HG03460 (cell line): ENCODE results near the gene SRGAP2C.
"Not testable (repeated sequence)": the region's sequence is repeated elsewhere in the genome, so short reads cannot be mapped to it uniquely, and the experiment has no call there.

Source experiments
- ATAC-seq: cut with Tn5 transposase; IDR thresholded peaks from one replicate; pipeline ENCODE4 v1.9.1; 2021; ENCODE audit not compliant: unreplicated experiment

Gene SRGAP2C

DNA sequence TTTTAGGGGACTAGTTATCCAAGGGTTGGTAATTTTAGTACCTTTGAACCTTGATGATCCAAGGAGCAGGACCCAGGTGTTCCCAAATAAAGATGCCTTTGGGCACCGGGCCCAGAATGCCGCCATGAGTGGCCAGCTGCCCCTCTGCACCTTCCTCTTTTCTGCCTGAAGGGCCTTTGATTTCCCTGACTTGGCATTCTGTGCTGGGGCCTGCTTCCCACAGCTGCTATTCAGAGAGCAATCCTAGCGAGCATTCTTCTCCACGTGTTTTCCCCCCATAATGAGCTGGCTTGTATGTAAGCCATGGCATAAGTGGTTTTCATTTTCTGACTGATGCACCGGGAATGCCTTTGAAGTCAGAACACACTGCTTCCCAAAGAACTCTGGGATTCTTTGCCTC is 184.1 kb downstream of the SRGAP2C start:
- not testable (repeated sequence) for ATAC-seq

DNA sequence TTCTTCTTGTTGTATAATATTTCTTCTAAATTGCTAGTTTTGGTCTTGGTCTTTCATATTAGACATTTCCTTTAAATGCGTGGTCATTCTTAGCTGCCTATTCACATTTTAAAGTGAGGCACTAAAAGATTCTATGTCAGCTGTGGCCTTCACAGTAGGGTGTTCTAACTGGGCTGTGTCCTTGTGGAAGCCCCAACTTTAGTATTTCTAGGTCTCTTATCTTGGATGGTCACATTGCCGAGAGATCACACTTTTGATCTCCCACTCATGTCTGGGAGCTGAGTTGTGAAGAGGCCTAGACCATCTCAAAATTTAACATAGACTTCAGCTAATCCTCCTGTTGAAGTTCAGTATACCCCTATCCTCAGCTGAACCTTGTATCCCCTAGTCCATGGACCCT is 185.2 kb downstream of the SRGAP2C start:
- not testable (repeated sequence) for ATAC-seq

DNA sequence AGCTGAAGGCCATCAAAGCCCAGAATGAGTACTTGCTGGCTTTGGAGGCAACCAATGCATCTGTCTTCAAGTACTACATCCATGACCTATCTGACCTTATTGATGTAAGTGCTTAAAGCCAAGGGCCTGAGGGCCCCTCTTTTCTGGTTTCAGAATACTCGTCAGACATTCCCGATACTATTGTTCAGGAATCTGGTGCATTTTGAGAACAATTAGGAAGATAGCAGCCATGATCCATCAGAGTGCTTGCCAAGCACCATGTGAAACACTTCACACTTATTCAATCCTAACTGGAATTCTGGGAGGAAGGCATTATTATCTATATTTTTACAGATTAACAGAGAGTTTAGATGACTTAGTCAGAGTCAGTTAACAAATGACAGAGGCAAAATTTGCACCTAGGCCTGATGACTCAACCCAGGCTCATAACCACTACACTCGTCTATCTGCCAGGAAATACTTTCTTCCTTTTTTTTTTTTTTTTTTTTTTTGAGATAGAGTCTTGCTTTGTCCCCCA is 190.1 kb downstream of the SRGAP2C start:
- ATAC-seq = not testable (repeated sequence)

DNA sequence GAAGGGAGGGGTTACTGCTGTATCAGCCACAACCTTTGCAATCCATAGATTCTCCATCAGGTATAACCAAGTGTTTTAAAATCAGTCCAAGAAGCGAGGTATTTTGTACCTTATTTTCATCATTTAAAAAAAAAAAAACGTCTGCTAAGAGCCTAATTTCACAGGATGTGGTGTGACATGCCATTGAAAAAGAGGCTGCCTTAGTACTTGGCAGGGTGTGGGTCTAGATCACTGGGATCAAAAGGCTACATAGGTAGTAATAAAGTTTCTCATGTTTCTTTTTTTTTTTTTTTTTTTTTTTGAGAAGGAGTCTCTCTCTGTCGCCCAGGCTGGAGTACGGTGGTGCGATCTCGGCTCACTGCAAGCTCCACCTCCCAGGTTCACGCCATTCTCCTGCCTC is 192.2 kb downstream of the SRGAP2C start:
- not testable (repeated sequence) for ATAC-seq

DNA sequence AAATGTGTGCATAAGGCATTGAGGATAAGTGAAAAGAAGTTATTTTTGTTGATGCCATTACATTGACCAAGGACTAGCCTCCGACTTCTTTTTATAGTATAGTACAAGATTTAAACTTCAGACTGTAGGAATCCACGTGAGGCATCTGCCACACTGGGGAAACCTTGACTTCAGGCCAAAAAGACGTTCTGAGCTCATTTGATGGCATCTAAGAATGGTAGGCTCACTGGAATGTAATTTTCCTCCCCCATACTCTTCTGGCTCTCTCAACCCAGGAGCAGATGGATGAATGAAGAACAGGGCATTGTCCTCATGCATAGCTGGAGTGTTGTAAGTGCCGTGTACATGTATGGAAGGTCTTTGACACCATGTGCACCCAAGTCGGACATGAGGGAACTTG is 194.0 kb downstream of the SRGAP2C start:
- ATAC-seq = not testable (repeated sequence)

DNA sequence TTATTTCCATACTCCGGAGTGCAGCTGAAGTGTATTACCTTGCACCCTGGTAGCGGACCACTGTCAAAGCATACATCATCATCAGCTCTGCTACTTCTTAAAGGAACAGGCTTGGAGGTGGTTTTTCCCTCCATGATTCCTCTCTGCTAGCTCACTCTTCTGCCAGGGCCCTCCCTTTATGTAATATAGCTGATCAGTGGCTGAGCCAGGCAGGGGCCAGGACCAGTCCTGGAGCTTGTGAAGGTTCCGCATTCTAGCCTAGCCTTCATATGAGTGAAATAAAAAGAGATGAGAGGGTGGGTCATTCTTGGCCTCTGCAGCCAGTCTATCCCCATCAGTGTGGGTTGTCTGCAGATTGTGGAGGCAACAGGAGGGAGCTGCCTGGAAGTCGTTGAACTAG is 200.0 kb downstream of the SRGAP2C start:
- not testable (repeated sequence) for ATAC-seq

DNA sequence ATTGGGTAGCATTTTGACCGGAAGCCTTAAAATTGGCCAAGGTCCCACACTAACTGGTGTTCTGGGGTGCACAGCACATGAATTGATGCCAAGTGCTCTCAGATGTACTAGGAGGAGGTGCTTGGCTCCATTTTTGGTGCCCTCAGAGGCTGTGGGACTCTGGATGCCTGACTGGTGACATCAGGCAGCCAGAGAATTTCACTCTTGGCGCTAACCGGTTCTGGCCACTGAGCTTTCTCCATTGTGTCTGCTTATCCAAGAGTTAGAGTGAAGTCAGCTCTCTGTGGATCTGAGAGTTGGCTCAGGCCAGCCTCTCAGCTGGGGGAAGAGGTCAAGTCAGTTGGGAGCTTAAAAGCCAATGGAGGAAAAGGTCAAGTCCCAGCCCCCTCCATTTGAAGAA is 200.4 kb downstream of the SRGAP2C start:
- ATAC-seq = not testable (repeated sequence)

DNA sequence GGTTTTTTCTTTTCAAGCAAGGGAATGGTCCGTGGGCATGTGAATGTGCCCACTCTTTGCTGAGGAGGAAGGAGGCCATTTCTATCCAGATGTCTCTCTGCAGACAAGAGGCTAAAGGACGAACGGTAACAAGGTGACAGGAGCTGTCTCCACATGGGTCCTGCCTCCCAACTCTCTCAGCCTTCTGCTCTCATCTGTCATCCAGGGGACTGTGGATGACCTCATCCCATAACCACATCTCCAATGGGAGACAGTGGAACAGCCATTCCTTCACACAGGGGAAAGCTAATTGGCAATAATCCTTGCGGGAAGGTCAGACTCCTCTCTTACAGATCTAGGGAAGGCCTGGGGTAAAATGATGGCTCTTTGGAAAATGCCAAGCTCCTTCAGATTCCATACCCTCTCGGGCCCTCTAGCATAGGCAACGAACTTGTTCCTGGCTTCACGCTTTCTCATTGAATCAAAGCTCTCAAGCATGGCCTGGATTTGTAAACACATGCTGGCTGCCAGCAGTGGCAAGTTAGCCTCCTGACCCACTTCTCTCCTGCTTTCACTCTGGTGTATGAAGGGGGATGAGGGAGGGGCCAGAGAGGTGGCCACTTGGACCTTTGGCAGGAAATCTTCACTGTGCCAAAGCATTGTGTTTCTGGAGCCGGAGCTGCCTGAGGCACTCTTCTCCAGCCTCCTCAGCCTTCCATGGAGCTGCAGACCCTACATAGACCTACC is 201.0 kb downstream of the SRGAP2C start:
- not testable (repeated sequence) for ATAC-seq

DNA sequence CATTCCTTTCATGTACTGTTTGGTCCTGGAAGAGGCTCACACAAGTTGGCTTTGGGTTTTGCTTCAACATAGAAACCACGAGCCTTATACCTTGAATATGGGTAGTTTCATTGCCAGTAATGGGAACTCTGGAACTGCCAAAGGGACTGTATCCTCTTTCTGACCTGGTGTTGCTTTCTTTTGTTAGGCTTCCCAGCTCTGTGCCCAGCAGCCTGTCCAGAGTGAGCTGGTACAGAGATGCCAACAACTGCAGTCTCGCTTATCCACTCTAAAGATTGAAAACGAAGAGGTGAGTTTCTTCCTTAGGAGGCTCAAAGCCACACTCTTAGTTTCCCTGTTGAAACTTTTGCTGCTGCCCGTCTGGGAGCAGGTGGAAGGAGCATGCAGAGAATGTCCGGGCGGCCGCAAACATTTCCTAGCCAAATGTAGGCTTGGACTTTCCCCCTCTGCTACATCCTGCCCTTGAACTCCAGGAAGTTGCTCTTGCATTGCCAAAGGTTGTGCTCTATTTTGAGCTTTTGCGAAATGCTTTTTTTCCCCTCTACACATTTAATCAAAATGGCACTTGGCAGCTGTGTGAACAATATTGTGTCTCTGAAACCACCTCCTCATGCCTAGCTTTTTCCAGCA is 201.7 kb downstream of the SRGAP2C start:
- ATAC-seq = not testable (repeated sequence)

DNA sequence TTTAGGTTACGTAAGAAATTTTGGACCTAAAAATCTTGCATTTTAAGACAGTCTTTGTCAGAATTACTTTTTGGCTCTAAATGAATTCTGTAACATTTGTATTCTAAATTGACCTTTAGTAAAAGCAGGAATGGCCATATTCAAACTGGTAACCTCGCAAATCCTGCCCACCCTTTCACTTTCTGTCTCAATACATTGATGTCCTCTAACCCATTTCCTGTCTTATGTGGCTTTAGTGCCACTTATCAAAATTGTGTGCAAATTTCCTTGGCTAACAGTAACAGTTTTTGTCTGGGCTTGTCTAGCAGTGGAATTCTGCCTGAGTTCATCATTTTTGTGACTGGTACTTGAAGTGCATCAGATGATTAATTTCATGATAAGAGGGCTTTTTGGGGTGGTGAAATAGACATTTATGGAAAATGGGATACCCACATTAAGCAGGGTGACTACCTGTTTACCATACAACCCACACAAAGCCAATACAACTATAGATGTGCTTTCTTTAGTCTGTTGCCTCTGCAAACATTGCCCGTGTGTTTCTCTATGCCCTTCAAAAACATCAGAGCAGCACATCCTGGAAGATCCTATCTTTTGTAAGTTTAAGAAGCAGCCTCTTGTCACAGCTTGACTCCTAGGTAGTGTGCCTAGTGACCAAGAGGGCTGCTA is 205.3 kb downstream of the SRGAP2C start:
- not testable (repeated sequence) for ATAC-seq

DNA sequence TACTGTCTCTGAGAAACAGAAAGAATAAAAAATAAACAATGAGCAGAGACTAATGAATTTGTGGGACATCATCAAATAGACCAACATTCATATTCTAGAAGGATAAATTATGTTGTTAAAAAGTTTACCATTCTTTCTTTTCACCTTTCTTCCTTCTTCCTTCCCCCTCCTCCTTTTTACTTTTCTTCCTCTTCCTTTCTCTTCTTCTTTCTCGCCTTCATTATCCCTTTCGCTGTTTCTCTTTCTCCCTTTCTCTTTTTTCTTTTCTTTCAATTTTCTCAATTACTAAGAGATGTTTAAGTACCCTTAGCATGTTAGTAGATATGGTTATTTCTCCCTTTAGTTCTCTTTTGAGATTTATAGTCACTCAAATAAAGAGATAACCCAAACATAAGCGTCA is 207.4 kb downstream of the SRGAP2C start:
- ATAC-seq = not testable (repeated sequence)

DNA sequence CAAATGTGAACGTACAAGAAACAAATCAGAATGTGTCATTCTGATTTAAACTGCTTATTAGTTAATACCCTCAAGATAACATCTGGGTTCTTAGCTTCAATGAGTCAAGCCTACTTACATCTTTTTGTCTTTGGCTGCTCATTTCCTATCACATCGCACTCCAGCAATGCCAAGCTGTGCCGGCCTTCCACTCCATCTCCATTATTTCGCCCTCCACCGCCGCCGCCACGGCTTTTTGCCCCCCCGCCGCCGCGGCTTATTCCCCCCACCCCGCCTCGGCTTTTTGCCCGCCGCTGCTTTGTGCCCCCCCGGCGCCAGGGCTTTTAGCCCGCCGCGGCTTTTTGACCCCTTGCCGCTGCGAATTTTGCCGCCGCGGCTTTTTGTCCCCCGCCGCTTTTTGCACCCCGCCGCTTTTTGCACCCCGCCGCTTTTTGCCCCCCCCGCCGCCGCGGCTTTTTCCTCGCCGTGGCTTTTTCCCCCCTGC is 211.0 kb downstream of the SRGAP2C start:
- ATAC-seq = not testable (repeated sequence)

DNA sequence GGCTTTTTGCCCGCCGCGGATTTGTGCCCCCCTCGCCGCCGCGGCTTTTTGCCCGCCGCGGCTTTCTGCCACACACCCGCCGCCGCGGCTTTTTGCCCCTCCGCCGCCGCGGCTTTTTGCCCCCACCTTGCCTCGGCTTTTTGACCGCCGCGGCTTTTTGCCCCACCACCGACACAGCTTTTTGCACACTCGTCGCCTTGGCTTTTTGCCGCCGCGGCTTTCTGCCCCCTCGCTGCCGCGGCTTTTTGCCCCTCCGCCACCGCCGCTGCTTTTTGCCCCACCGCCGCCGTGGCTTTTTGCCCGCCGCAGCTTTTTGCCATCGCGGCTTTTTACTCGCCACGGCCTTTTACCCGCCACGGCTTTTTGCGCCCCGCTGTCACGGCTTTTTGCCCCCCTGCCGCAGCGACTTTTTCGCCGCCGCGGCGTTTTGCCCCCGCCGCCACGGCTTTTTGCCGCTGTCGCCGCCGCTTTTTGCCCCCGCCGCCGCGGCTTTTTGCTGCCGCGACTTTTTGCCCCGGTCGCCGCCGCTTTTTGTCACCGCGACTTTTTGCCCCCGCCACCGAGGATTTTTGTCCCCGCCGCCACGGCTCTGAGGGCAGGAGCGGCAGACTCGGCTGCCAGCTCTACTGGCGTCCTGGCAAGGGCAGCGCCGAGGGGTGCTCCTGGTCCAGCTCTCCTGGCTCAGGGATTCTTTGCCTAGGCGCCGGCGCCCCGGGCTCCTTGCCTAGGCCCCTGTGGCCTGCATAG is 211.7 kb downstream of the SRGAP2C start:
- not testable (repeated sequence) for ATAC-seq

DNA sequence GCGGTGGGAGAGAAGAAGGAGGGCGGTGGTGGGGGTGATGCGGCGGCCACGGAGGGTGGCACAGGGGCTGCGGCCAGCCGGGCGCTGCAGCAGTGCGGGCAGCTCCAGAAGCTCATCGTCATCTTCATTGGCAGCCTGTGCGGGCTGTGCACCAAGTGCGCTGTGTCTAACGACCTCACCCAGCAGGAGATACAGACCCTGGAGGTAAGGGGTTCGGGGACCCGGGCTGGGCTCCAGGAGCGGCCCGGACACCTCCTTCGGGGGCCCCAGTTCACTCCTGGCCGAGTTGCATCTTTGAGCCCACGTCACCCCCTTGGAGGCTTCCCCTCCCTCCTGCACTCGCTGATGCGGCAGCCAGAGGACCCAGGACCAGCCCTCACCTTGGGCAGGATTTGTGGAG is 212.3 kb downstream of the SRGAP2C start:
- not testable (repeated sequence) for ATAC-seq

DNA sequence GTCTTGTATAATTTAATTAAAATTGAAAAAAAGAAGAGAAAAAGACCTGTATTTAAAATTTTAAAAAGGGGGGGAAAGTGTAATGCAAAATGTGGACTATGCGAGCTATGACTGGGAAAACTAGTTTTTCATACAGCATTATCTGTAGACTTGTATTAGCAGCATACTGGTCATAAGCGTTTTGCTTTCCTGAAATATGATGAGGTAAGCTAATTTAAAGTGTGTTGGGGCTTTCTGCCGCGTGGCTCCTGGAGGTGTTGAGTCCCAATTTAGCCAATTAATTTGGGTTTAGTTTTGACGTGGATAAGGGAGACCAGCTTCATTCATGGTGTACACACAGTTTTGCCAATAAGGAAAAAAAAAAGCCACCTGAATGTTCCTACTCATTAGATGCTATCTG is 214.4 kb downstream of the SRGAP2C start:
- ATAC-seq = not testable (repeated sequence)

DNA sequence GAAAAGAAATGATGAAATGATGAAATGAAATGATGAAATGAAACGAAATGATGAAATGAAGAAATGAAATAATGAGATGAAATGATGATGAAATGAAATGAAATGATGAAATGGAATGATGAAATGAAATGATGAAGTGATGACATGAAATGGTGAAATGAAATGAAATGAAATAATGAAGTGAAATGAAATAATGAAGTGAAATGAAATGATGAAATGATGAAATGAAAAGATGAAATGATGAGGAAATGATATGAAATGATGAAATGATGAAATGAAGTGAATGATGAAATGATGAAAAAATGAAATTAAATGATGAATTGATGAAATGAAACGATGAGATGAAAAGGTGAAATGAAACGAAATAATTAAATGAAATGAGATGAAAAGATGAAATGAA is 215.3 kb downstream of the SRGAP2C start:
- ATAC-seq = not testable (repeated sequence)

DNA sequence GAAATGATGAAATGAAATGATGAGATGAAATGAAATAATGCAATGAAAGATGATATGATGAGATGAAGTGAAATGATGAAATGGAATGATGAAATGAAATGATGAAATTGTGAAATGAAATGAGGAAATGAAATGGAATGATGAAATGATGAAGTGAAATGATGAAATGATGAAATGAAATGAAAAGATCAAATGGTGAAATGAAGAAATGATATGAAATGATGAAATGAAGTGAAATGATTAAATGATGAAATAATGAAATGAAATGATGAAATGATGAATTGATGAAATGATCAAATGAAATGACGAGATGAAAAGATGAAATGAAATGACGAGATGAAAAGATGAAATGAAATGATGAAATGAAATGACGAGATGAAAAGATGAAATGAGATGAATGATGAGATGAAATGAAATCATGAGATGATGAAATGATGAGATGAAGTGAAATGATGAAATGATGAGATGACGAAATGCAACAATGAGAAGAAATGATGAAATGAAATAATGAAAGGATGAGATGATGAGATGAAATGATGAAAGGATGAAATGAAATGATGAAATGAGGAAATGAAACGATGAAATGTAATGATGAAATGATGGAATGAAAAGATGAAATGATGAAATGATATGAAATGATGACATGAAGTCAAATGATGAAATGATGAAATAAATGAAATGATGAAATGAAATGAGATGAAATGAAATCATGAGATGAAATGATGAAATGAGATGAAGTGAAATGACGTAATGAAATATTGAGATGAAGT is 216.0 kb downstream of the SRGAP2C start:
- not testable (repeated sequence) for ATAC-seq

DNA sequence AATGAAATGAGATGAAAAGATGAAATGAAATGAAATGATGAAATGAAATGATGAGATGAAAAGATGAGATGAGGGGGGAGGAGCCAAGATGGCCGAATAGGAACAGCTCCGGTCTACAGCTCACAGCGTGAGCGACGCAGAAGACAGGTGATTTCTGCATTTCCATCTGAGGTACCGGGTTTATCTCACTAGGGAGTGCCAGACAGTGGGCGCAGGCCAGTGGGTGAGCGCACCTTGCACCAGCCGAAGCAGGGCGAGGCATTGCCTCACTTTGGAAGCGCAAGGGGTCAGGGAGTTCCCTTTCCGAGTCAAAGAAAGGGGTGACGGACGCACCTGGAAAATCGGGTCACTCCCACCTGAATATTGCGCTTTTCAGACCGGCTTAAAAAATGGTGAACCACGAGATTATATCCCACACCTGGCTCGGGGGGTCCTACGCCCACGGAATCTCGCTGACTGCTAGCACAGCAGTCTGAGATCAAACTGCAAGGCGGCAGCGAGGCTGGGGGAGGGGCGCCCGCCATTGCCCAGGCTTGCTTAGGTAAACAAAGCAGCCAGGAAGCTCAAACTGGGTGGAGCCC is 216.7 kb downstream of the SRGAP2C start:
- ATAC-seq = not testable (repeated sequence)

DNA sequence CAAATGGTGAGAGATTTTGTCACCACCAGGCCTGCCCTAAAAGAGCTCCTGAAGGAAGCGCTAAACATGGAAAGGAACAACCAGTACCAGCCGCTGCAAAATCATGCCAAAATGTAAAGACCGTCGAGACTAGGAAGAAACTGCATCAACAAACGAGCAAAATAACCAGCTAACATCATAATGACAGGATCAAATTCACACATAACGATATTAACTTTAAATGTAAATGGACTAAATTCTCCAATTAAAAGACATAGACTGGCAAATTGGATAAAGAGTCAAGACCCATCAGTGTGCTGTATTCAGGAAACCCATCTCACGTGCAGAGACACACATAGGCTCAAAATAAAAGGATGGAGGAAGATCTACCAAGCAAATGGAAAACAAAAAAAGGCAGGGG is 218.5 kb downstream of the SRGAP2C start:
- ATAC-seq = not testable (repeated sequence)

DNA sequence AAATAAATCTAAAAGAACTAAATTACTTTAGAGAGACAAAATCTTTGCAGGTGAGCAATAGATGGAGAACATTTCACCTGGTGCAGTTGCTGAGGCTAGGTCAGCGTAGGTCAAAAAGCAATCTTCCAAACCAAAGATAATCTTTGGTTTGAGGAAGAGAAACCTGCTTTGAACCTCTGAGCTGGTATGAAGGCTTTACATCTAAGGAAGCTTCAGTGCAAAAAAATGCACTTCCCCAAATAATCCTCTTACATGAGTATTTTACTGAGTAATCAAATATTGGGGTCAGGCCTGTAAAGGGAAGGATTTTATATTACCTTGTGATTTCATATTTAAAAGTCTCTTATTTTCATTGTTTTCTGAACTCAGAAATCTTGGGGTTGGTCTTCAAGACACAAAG is 223.6 kb downstream of the SRGAP2C start:
- no peak for ATAC-seq
